SK-N-SH treated with all-trans-retinoic acid at 6 μM for 48 hours (cell line): ENCODE results near the gene C8A.

Experiments
- ATAC-seq: fragments of 200-7000 bp; cut with Tn5 transposase; 3 replicates; pipeline ENCODE4 v1.9.1; 2020; ENCODE audit warnings: mild to moderate bottlenecking, moderate library complexity
- BACH2 ChIP-seq: fragments of 250-450 bp; sonication (Bioruptor Pico); IDR thresholded peaks from 2 replicates; pipeline ENCODE4 v1.9.0; 2021; ENCODE audit warnings: mild to moderate bottlenecking, borderline replicate concordance
- CSDC2 ChIP-seq: fragments of 250-450 bp; sonication (Bioruptor Pico); IDR thresholded peaks from 2 replicates; pipeline ENCODE4 v1.5.0; 2020; ENCODE audit warnings: mild to moderate bottlenecking, moderate library complexity
- ESRRG ChIP-seq: fragments of 250-450 bp; sonication (Bioruptor Pico); IDR thresholded peaks from 2 replicates; pipeline ENCODE4 v1.6.1; 2021; ENCODE audit warnings: mild to moderate bottlenecking
- ISL1 ChIP-seq: fragments of 250-450 bp; sonication (Bioruptor Pico); IDR thresholded peaks from 2 replicates; pipeline ENCODE4 v2.1.2; 2022; ENCODE audit warnings: mild to moderate bottlenecking, moderate library complexity
- OSR1 ChIP-seq: fragments of 250-450 bp; sonication (Bioruptor Pico); IDR thresholded peaks from 2 replicates; pipeline ENCODE4 v1.8.0; 2022; ENCODE audit warnings: moderate library complexity, mild to moderate bottlenecking, inconsistent platforms
- POU6F1 ChIP-seq: fragments of 250-450 bp; sonication (Bioruptor Pico); IDR thresholded peaks from 2 replicates; pipeline ENCODE4 v1.8.0; 2021; ENCODE audit warnings: low read depth, mild to moderate bottlenecking, moderate library complexity, borderline replicate concordance
- RARB ChIP-seq: fragments of 250-450 bp; sonication (Bioruptor Pico); IDR thresholded peaks from 2 replicates; pipeline ENCODE4 v1.8.0; 2021; ENCODE audit warnings: mild to moderate bottlenecking, moderate library complexity
- SNAI2 ChIP-seq: fragments of 250-450 bp; sonication (Bioruptor Pico); IDR thresholded peaks from 2 replicates; pipeline ENCODE4 v1.5.0; 2020; ENCODE audit warnings: mild to moderate bottlenecking, moderate library complexity
- TCF4 ChIP-seq: fragments of 250-450 bp; sonication (Bioruptor Pico); IDR thresholded peaks from 2 replicates; pipeline ENCODE4 v1.8.0; 2021; ENCODE audit warnings: mild to moderate bottlenecking, moderate library complexity, borderline replicate concordance
- TOX ChIP-seq: fragments of 250-450 bp; sonication (Bioruptor Pico); IDR thresholded peaks from 2 replicates; pipeline ENCODE4 v1.8.0; 2021; ENCODE audit warnings: mild to moderate bottlenecking, moderate library complexity, borderline replicate concordance
- TSHZ2 ChIP-seq: fragments of 250-450 bp; sonication (Bioruptor Pico); IDR thresholded peaks from 2 replicates; pipeline ENCODE4 v1.5.0; 2020; ENCODE audit warnings: mild to moderate bottlenecking, moderate library complexity
- ZC3H10 ChIP-seq: fragments of 250-450 bp; sonication (Bioruptor Pico); IDR thresholded peaks from 2 replicates; pipeline ENCODE4 v1.5.1; 2021; ENCODE audit warnings: mild to moderate bottlenecking, moderate library complexity
- ZFP3 ChIP-seq: fragments of 250-450 bp; sonication (Bioruptor Pico); IDR thresholded peaks from 2 replicates; pipeline ENCODE4 v1.5.0; 2020; ENCODE audit warnings: mild to moderate bottlenecking, moderate library complexity
- ZFP30 ChIP-seq: fragments of 450-650 bp; formaldehyde crosslinking; IDR thresholded peaks from 2 replicates; pipeline ENCODE4 v1.5.0; 2022; ENCODE audit warnings: mild to moderate bottlenecking, moderate library complexity
- ZNF565 ChIP-seq: fragments of 450-650 bp; formaldehyde crosslinking; conservative IDR thresholded peaks from 2 replicates; pipeline ENCODE4 v1.5.0; 2020; ENCODE audit warnings: low read depth, mild to moderate bottlenecking, moderate library complexity
- ZNF70 ChIP-seq: fragments of 450-650 bp; formaldehyde crosslinking; IDR thresholded peaks from 2 replicates; pipeline ENCODE4 v1.5.0; 2020; ENCODE audit warnings: mild to moderate bottlenecking, moderate library complexity
- ZNF8 ChIP-seq: fragments of 450-650 bp; formaldehyde crosslinking; IDR thresholded peaks from 2 replicates; pipeline ENCODE4 v1.5.0; 2020; ENCODE audit warnings: mild to moderate bottlenecking, moderate library complexity
- TF ChIP-seq, protein P1 (sequence below): fragments of 250-450 bp; sonication (Bioruptor Pico); IDR thresholded peaks from 2 replicates; pipeline ENCODE4 v1.5.1; 2020; ENCODE audit warnings: low read depth, mild to moderate bottlenecking, moderate library complexity

C8A gene

DNA sequence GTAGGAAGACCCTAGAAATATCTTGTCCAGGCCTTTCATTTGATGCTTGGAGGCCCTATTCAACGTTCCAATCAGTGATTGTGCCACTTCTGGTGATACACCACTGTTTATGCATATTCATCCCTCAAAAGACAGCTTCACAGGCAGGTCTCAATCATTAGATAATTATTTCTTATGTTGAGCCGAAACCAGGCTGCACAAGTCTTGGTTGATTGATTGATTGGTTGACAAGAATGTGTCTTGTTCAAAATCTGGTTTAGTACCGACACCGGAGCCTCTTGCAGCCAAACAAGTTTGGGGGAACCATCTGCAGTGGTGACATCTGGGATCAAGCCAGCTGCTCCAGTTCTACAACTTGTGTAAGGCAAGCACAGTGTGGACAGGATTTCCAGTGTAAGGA lies 20.1 kb downstream of the C8A start (continued):
- TF ChIP-seq TSHZ2 = no peak
- no peak for TF ChIP-seq ZC3H10 (CRISPR knock-in tag)
- TF ChIP-seq CSDC2 (CRISPR knock-in tag) = no peak
- no peak for TF ChIP-seq ZNF565 (CRISPR knock-in tag)
- no peak for TF ChIP-seq ZNF8 (CRISPR knock-in tag)
- TF ChIP-seq POU6F1 (CRISPR knock-in tag) = no peak
- no peak for TF ChIP-seq ZFP30
- TF ChIP-seq, all 23 proteins: peak for 0

GRCh38 chr1:56877973-56878372 lies 23.4 kb downstream of the C8A start:
- no peak for TF ChIP-seq RARB (CRISPR knock-in tag)
- ATAC-seq = no peak

DNA sequence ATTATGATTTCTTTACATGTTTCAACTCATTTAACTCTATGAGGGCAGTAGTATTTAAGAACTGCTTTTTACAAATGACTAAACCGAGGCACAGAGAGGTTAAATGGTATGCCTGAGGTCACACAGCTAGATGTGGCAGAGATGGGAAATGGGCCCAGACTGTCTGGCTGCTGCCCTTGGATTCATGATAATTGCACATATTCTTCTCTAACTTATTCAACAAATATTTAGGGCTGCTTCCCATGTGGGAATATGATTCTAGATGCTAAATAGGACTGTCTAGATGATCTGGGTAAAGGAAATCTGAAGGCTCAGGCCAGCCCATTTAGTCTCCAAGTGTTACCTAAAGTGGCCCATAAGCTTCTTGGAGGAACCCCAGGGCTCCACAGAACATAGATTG lies 26.2 kb downstream of the C8A start:
- no peak for ATAC-seq
- TF ChIP-seq ESRRG (CRISPR knock-in tag) (no peak), ISL1 (CRISPR knock-in tag) (no peak), TCF4 (CRISPR knock-in tag) (no peak), ZNF8 (CRISPR knock-in tag) (no peak), SNAI2 (CRISPR knock-in tag) (no peak), ZNF70 (CRISPR knock-in tag) (no peak), ZFP30 (no peak)

DNA sequence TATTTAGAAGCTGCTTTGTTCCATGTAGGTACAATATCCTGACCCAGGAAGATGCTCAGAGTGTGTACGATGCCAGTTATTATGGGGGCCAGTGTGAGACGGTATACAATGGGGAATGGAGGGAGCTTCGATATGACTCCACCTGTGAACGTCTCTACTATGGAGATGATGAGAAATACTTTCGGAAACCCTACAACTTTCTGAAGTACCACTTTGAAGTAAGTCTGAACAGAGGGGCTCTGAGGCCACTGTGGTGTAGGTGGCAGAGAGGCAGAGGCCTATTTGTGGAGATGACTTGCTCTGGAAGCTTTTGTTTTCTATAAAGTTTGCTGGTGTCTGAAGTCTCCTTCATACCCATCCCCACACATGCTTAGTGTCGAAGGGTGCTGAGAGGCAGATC lies 26.8 kb downstream of the C8A start:
- no peak for ATAC-seq
- TF ChIP-seq ZC3H10 (CRISPR knock-in tag) (no peak), RARB (CRISPR knock-in tag) (no peak), TOX (no peak), SNAI2 (CRISPR knock-in tag) (no peak), CSDC2 (CRISPR knock-in tag) (no peak), TSHZ2 (no peak)
- TF ChIP-seq, protein P1, sequence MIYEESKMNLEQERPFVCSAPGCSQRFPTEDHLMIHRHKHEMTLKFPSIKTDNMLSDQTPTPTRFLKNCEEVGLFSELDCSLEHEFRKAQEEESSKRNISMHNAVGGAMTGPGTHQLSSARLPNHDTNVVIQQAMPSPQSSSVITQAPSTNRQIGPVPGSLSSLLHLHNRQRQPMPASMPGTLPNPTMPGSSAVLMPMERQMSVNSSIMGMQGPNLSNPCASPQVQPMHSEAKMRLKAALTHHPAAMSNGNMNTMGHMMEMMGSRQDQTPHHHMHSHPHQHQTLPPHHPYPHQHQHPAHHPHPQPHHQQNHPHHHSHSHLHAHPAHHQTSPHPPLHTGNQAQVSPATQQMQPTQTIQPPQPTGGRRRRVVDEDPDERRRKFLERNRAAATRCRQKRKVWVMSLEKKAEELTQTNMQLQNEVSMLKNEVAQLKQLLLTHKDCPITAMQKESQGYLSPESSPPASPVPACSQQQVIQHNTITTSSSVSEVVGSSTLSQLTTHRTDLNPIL (CRISPR knock-in tag) = no peak

GRCh38 chr1:56890229-56890628 lies 35.6 kb downstream of the C8A start:
- TF ChIP-seq ZNF70 (CRISPR knock-in tag) = no peak
- TF ChIP-seq ESRRG (CRISPR knock-in tag) = no peak
- no peak for TF ChIP-seq BACH2
- TF ChIP-seq, protein P1 (CRISPR knock-in tag) = no peak
- TF ChIP-seq OSR1 (CRISPR knock-in tag) = no peak
- TF ChIP-seq ZFP3 (CRISPR knock-in tag) = no peak
- no peak for ATAC-seq
